Tibial nerve (tissue), 4 donors: ENCODE data around the gene DDAH1.

ENCODE experiments used
- EP300 ChIP-seq, 2 donors: sonication (generic); formaldehyde crosslinking; IDR thresholded peaks; one replicate each; pipeline ENCODE4 v1.6.1; 2017; ENCODE audit warnings: antibody characterized with exemption in 2 of 2, mild to moderate bottlenecking in 1 of 2
- POLR2A ChIP-seq, 2 donors: fragments of 450-650 bp; IDR thresholded peaks; one replicate each; pipeline ENCODE4 v1.6.1; 2017; ENCODE audit warnings: antibody characterized with exemption in 2 of 2, mild to moderate bottlenecking in 2 of 2, moderate library complexity in 2 of 2
- TF ChIP-seq, protein P1 (sequence below), 5 experiments: fragments of 200-600 bp in 3 of 5; fragments of 450-650 bp in 2 of 5; sonication (generic) in 3 of 5; IDR thresholded peaks; one replicate each; pipeline ENCODE4 v1.5.1; 2016 to 2019; ENCODE audit warnings: antibody characterized with exemption in 5 of 5, mild to moderate bottlenecking in 3 of 5, moderate library complexity in 2 of 5

DNA sequence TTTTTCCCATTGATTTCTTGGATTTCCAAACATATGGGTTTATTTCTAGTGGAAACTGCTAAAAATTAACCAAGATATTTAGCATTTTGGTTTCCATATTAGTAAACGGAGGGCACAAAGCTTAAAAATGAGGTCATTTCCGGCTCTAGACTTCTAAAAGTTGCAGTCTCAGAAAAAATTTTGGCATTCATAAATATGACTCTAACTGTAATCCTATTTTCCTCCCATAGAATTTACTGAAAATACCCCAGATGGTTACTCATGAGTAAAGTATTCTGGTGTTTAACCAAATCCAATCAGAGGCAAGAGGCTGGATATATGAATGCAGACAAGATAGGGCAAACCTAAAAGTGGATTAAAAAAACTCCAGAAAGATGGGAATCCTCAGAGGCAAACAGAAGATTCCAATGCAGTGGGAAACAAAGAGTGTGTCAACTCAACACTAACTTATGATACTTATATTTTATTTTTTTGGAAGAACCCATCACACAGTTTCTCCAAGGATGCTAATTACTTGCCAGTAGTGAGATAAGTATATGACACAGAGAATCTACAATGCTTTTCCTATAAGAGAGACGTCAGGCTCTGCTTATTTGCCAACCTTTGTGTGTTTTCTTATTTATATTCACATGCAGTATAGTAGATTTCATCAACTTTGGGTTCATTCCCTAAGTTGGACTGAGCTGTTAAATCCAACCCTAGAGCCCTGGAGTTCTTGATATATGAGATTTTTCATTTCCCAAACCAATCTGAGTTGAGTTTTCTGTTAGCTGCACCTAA is 98.4 kb downstream of the DDAH1 start:
- TF ChIP-seq, protein P1, sequence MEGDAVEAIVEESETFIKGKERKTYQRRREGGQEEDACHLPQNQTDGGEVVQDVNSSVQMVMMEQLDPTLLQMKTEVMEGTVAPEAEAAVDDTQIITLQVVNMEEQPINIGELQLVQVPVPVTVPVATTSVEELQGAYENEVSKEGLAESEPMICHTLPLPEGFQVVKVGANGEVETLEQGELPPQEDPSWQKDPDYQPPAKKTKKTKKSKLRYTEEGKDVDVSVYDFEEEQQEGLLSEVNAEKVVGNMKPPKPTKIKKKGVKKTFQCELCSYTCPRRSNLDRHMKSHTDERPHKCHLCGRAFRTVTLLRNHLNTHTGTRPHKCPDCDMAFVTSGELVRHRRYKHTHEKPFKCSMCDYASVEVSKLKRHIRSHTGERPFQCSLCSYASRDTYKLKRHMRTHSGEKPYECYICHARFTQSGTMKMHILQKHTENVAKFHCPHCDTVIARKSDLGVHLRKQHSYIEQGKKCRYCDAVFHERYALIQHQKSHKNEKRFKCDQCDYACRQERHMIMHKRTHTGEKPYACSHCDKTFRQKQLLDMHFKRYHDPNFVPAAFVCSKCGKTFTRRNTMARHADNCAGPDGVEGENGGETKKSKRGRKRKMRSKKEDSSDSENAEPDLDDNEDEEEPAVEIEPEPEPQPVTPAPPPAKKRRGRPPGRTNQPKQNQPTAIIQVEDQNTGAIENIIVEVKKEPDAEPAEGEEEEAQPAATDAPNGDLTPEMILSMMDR (IDR thresholded peaks at IDR 0.05), result no peak
- TF ChIP-seq POLR2A (IDR thresholded peaks at IDR 0.05) (no peak), EP300 (IDR thresholded peaks at IDR 0.05) (no peak)
